Measurements from ENCODE around the gene DNAH6. TPM values are rescaled to one million over a fixed set of nuclear protein-coding genes. Genes with fewer than 3 reads are reported as not detected.

Gene DNAH6
- total and polyA plus RNA-seq, 10 of the 15 experiments (the other 5 are each of a cell fraction or from before 2014, with no cell fraction given), result 0.07 to 1.0 (median 0.29) TPM

DNA sequence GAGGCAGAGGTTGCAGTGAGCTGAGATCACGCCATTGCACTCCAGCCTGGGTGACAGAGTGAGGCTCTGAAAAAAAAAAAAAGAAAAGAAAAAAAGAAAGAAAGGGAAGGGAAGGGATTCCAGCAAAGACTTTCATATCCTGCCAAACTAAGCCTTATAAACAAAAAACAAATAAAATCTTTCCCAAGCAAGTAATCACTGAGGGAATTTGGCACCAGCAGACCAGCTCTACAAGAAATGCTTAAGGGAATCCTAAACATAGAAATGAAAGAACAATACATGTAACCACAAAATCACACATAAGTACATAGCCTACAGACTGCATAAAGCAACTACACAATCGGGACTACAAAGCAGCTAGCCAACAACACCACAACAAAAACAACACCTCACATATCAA, 285.5 kb downstream of the DNAH6 start:
- Histone ChIP-seq H2AFZ (ENCODE audit: control insufficient read depth, low read depth, low read length) (no peak overlapping the region), H4K20me1 (ENCODE audit: control insufficient read depth, insufficient read depth) (no peaks in the 10 kb centered on the region), H3K9me3 (replicated peaks; ENCODE audit: control insufficient read depth, insufficient read depth, low read length) (no peaks in the 10 kb centered on the region; the same call in 2 of the 3 replicates), H3K4me3 (no peak overlapping the region), H3K27me3 (replicated peaks in 1 of 2; ENCODE audit: control insufficient read depth in 2 of 2, insufficient read depth in 2 of 2, low read length in 1 of 2) (peaks cover 0 to 5% of the 10 kb centered on the region in 2 experiments; a peak in 2 of 4 replicates), H3K4me1 (ENCODE audit: control insufficient read depth, insufficient read depth, low read length) (peaks cover 8% of the 10 kb centered on the region), H3K36me3 (ENCODE audit: control insufficient read depth in 2 of 2, insufficient read depth in 2 of 2, low read length in 1 of 2) (no peaks in the 10 kb centered on the region), H3K27ac (ENCODE audit: control insufficient read depth, insufficient read depth) (no peak overlapping the region), H3K79me2 (ENCODE audit: control insufficient read depth, insufficient read depth, low read length) (no peaks in the 10 kb centered on the region), H3K9ac (ENCODE audit: control insufficient read depth, insufficient read depth, low read length) (no peak overlapping the region), H3K4me2 (ENCODE audit: control insufficient read depth, insufficient read depth) (no peak overlapping the region)
- FAIRE-seq (no peak), ATAC-seq (no peak), DNase-seq (ENCODE audit: low read depth, low spot score) (no peak)
- in situ Hi-C loops (cut with MboI) (no loop called here), intact Hi-C loops (cut with micrococcal nuclease; ENCODE audit: unreplicated experiment) (no loop called here)
- WGBS (ENCODE audit: insufficient coverage, insufficient replicate concordance, low lambda C conversion rate, missing lambda C conversion rate), result 63% methylated on average over 2 of the region's 2 CpGs
- ChIA-PET POLR2A (no interaction called here), RAD21 (ENCODE audit: unreplicated experiment) (no interaction called here), CTCF (no interaction called here), SMC1A (ENCODE audit: uncharacterized antibody, unreplicated experiment) (interaction anchor here (1.1 kb wide), 1 partner anchor 14 kb away, joined by 3 read pairs; no protein-coding TSS in a partner anchor)
- no TSS peak for BruUV-seq (replicated peaks)
- TF ChIP-seq POLR2A (IDR thresholded peaks at IDR 0.05; ENCODE audit: low read depth, low read length) (no peak), CEBPB (IDR thresholded peaks at IDR 0.05; ENCODE audit: borderline replicate concordance in 1 of 2, low read depth in 2 of 2, low read length in 2 of 2) (no peak), PML (IDR thresholded peaks at IDR 0.05; ENCODE audit: low read length) (no peak), CBX5 (IDR thresholded peaks at IDR 0.05; ENCODE audit: low read depth) (no peak), HCFC1 (IDR thresholded peaks at IDR 0.05; ENCODE audit: low read length) (no peak), ZSCAN29 (IDR thresholded peaks at IDR 0.05) (no peak), NR2F1 (conservative IDR thresholded peaks at IDR 0.05) (no peak), WRNIP1 (IDR thresholded peaks at IDR 0.05; ENCODE audit: borderline replicate concordance, low read depth, low read length) (no peak), ZBED1 (IDR thresholded peaks at IDR 0.05; ENCODE audit: borderline replicate concordance) (no peak), TAF1 (IDR thresholded peaks at IDR 0.05; ENCODE audit: borderline replicate concordance, low read depth, low read length) (no peak)
- TF ChIP-seq, protein P1, sequence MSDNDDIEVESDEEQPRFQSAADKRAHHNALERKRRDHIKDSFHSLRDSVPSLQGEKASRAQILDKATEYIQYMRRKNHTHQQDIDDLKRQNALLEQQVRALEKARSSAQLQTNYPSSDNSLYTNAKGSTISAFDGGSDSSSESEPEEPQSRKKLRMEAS (IDR thresholded peaks at IDR 0.05; ENCODE audit: low read depth, low read length), result no peak
- TF ChIP-seq, protein P2, sequence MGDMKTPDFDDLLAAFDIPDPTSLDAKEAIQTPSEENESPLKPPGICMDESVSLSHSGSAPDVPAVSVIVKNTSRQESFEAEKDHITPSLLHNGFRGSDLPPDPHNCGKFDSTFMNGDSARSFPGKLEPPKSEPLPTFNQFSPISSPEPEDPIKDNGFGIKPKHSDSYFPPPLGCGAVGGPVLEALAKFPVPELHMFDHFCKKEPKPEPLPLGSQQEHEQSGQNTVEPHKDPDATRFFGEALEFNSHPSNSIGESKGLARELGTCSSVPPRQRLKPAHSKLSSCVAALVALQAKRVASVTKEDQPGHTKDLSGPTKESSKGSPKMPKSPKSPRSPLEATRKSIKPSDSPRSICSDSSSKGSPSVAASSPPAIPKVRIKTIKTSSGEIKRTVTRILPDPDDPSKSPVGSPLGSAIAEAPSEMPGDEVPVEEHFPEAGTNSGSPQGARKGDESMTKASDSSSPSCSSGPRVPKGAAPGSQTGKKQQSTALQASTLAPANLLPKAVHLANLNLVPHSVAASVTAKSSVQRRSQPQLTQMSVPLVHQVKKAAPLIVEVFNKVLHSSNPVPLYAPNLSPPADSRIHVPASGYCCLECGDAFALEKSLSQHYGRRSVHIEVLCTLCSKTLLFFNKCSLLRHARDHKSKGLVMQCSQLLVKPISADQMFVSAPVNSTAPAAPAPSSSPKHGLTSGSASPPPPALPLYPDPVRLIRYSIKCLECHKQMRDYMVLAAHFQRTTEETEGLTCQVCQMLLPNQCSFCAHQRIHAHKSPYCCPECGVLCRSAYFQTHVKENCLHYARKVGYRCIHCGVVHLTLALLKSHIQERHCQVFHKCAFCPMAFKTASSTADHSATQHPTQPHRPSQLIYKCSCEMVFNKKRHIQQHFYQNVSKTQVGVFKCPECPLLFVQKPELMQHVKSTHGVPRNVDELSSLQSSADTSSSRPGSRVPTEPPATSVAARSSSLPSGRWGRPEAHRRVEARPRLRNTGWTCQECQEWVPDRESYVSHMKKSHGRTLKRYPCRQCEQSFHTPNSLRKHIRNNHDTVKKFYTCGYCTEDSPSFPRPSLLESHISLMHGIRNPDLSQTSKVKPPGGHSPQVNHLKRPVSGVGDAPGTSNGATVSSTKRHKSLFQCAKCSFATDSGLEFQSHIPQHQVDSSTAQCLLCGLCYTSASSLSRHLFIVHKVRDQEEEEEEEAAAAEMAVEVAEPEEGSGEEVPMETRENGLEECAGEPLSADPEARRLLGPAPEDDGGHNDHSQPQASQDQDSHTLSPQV (IDR thresholded peaks at IDR 0.05), result no peak
- TF ChIP-seq, protein P3, sequence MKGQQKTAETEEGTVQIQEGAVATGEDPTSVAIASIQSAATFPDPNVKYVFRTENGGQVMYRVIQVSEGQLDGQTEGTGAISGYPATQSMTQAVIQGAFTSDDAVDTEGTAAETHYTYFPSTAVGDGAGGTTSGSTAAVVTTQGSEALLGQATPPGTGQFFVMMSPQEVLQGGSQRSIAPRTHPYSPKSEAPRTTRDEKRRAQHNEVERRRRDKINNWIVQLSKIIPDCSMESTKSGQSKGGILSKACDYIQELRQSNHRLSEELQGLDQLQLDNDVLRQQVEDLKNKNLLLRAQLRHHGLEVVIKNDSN (IDR thresholded peaks at IDR 0.05; ENCODE audit: borderline replicate concordance, extremely low read length, insufficient read depth, low read depth, low read length), result no peak
- TF ChIP-seq, protein P4, sequence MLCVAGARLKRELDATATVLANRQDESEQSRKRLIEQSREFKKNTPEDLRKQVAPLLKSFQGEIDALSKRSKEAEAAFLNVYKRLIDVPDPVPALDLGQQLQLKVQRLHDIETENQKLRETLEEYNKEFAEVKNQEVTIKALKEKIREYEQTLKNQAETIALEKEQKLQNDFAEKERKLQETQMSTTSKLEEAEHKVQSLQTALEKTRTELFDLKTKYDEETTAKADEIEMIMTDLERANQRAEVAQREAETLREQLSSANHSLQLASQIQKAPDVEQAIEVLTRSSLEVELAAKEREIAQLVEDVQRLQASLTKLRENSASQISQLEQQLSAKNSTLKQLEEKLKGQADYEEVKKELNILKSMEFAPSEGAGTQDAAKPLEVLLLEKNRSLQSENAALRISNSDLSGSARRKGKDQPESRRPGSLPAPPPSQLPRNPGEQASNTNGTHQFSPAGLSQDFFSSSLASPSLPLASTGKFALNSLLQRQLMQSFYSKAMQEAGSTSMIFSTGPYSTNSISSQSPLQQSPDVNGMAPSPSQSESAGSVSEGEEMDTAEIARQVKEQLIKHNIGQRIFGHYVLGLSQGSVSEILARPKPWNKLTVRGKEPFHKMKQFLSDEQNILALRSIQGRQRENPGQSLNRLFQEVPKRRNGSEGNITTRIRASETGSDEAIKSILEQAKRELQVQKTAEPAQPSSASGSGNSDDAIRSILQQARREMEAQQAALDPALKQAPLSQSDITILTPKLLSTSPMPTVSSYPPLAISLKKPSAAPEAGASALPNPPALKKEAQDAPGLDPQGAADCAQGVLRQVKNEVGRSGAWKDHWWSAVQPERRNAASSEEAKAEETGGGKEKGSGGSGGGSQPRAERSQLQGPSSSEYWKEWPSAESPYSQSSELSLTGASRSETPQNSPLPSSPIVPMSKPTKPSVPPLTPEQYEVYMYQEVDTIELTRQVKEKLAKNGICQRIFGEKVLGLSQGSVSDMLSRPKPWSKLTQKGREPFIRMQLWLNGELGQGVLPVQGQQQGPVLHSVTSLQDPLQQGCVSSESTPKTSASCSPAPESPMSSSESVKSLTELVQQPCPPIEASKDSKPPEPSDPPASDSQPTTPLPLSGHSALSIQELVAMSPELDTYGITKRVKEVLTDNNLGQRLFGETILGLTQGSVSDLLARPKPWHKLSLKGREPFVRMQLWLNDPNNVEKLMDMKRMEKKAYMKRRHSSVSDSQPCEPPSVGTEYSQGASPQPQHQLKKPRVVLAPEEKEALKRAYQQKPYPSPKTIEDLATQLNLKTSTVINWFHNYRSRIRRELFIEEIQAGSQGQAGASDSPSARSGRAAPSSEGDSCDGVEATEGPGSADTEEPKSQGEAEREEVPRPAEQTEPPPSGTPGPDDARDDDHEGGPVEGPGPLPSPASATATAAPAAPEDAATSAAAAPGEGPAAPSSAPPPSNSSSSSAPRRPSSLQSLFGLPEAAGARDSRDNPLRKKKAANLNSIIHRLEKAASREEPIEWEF (IDR thresholded peaks at IDR 0.05; ENCODE audit: insufficient replicate concordance, low read depth, low read length), result no peak
- TF ChIP-seq, protein P5, sequence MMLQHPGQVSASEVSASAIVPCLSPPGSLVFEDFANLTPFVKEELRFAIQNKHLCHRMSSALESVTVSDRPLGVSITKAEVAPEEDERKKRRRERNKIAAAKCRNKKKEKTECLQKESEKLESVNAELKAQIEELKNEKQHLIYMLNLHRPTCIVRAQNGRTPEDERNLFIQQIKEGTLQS (IDR thresholded peaks at IDR 0.05; ENCODE audit: borderline replicate concordance, extremely low read depth, low read depth, low read length), result no peak

All from GM12878 (cell line).